Keratinocyte (primary cell): Measurements from ENCODE around the gene MICU2. TPM values are rescaled to one million over a fixed set of nuclear protein-coding genes. Genes with fewer than 3 reads are reported as not detected.

Source experiments
- DNase-seq: peaks from one replicate; pipeline ENCODE4 v3.0.0-alpha.2; 2011; ENCODE audit warnings: low read depth, missing footprints, low spot score
- FAIRE-seq: peaks from 2 replicates; lab custom pipeline; 2011; peaks lifted over from hg19 to GRCh38; lab: Jason Lieb, UNC
- H2AFZ ChIP-seq: 2 replicates; pipeline ENCODE4 v1.6.0; 2012; ENCODE audit warnings: low read length, control low read depth, inconsistent platforms; ENCODE audit not compliant: control insufficient read depth
- H3K27ac ChIP-seq: 2 replicates; pipeline ENCODE4 v1.5.1; 2011; ENCODE audit warnings: low read length; ENCODE audit not compliant: control insufficient read depth, insufficient read depth
- H3K27me3 ChIP-seq: 3 replicates; pipeline ENCODE4 v1.6.0; 2011; ENCODE audit warnings: low read length; ENCODE audit not compliant: control insufficient read depth, insufficient read depth; ENCODE audit errors: extremely low read depth
- H3K36me3 ChIP-seq, 2 experiments: 2 replicates in 1 of 2; 3 replicates in 1 of 2; pipeline ENCODE4 v1.5.1; 2011; ENCODE audit warnings: low read length in 2 of 2, mild to moderate bottlenecking in 1 of 2; ENCODE audit not compliant: control insufficient read depth in 2 of 2, insufficient read depth in 2 of 2; ENCODE audit errors: extremely low read depth in 1 of 2
- H3K4me1 ChIP-seq: 3 replicates; pipeline ENCODE4 v1.5.1; 2011; ENCODE audit warnings: low read length; ENCODE audit not compliant: control insufficient read depth, insufficient read depth; ENCODE audit errors: extremely low read depth
- H3K4me2 ChIP-seq: 3 replicates; pipeline ENCODE4 v1.6.0; 2011; ENCODE audit warnings: low read depth, low read length; ENCODE audit not compliant: control insufficient read depth, insufficient read depth; ENCODE audit errors: extremely low read depth
- H3K4me3 ChIP-seq, 3 experiments: fragments of 200-600 bp in 1 of 3; sonication (generic) in 1 of 3; 2 replicates in 2 of 3; 3 replicates in 1 of 3; pipeline ENCODE4 v1.5.1; 2011 to 2016; ENCODE audit warnings: low read length in 3 of 3, mild to moderate bottlenecking in 3 of 3, control low read depth in 2 of 3, inconsistent platforms in 1 of 3, low read depth in 1 of 3, mixed read lengths in 1 of 3, mixed run types in 1 of 3, moderate library complexity in 1 of 3; ENCODE audit not compliant: control insufficient read depth in 2 of 3, insufficient read depth in 2 of 3; ENCODE audit errors: extremely low read depth in 1 of 3
- H3K79me2 ChIP-seq: 2 replicates; pipeline ENCODE4 v1.6.0; 2012; ENCODE audit warnings: low read length; ENCODE audit not compliant: control insufficient read depth, insufficient read depth
- H3K9ac ChIP-seq: 3 replicates; pipeline ENCODE4 v1.6.0; 2011; ENCODE audit warnings: low read length; ENCODE audit not compliant: control insufficient read depth, insufficient read depth; ENCODE audit errors: extremely low read depth
- H3K9me1 ChIP-seq: 3 replicates; pipeline ENCODE4 v1.6.0; 2011; ENCODE audit warnings: low read length; ENCODE audit not compliant: control insufficient read depth, insufficient read depth; ENCODE audit errors: extremely low read depth
- H3K9me3 ChIP-seq: 2 replicates; pipeline ENCODE4 v1.5.1; 2012; ENCODE audit warnings: low read depth, low read length; ENCODE audit not compliant: control insufficient read depth
- H4K20me1 ChIP-seq: 3 replicates; pipeline ENCODE4 v1.6.0; 2011; ENCODE audit warnings: low read length; ENCODE audit not compliant: control insufficient read depth, insufficient read depth; ENCODE audit errors: extremely low read depth
- CTCF ChIP-seq, 3 experiments: IDR thresholded peaks in 1 of 3; conservative IDR thresholded peaks in 1 of 3; optimal IDR thresholded peaks in 1 of 3; 2 replicates in 2 of 3; 3 replicates in 1 of 3; pipeline versions ENCODE3 to v1.5.1; 2011; ENCODE audit warnings: low read length in 3 of 3, mild to moderate bottlenecking in 3 of 3, moderate library complexity in 2 of 3, control low read depth in 1 of 3, inconsistent platforms in 1 of 3; ENCODE audit not compliant: insufficient read depth in 2 of 3; ENCODE audit errors: extremely low read depth in 1 of 3
- EZH2 ChIP-seq: IDR thresholded peaks from one replicate; pipeline ENCODE4 v1.6.1; 2012; ENCODE audit warnings: inconsistent platforms, mild to moderate bottlenecking, low read length, moderate library complexity
- dilution Hi-C: fragments of 300-500 bp; cut with MboI; formaldehyde crosslinking; loops from one replicate; pipeline ENCODE4 v1.7.0; 2020; ENCODE audit warnings: low sequenced_read_pairs; ENCODE audit not compliant: extremely low pct_ligation_motif_present
- polyA plus RNA-seq, 5 experiments: library from polyadenylated mRNA; depleted of rRNA in 3 of 5; stranded (reverse) in 3 of 5; stranded (forward) in 1 of 5; unstranded in 1 of 5; fragments of >200 nt; gene quantifications; 1 replicate in 1 of 5; 2 replicates in 3 of 5; 3 replicates in 1 of 5; pipeline versions ENCODE4 v1.2.1 to v1.2.3, GENCODE V29; 2011 to 2012; ENCODE audit warnings: missing spikeins in 2 of 5, low read depth in 1 of 5, low replicate concordance in 1 of 5

Gene MICU2
- polyA plus RNA-seq, 1 donor (not counting 4 experiments of a cell fraction or from before 2014, with no cell fraction given) = 42.9 TPM

- H2AFZ ChIP-seq = no peak overlapping the region
Observed at GRCh38 chr13:21606251-21606650, 2.3 kb upstream of the MICU2 start.

GRCh38 chr13:21596722-21597121 lies 7.2 kb downstream of the MICU2 start:
- DNase-seq (no peak), FAIRE-seq (no peak)
- Histone ChIP-seq H3K27me3 (no peaks in the 10 kb centered on the region), H3K4me2 (no peak overlapping the region), H3K79me2 (peaks cover 49% of the 10 kb centered on the region), H4K20me1 (no peaks in the 10 kb centered on the region), H3K4me3 (no peak overlapping the region), H3K4me1 (peaks cover 6% of the 10 kb centered on the region), H3K9me1 (no peaks in the 10 kb centered on the region), H3K27ac (no peak overlapping the region), H3K36me3 (no peaks in the 10 kb centered on the region), H2AFZ (no peak overlapping the region), H3K9me3 (no peaks in the 10 kb centered on the region), H3K9ac (no peak overlapping the region)
- TF ChIP-seq EZH2 = no peak
- TF ChIP-seq CTCF (optimal IDR thresholded peaks at IDR 0.05 in 1 of 3, IDR thresholded peaks at IDR 0.05 in 1 of 3, conservative IDR thresholded peaks at IDR 0.05 in 1 of 3; ENCODE audit: extremely low read depth in 1 of 3, insufficient read depth in 2 of 3, low read length in 3 of 3) = no peak
- dilution Hi-C loops = no loop called here

More at GRCh38 chr13:21606251-21606650, 2.3 kb upstream of the MICU2 start:
- Histone ChIP-seq H4K20me1 (no peaks in the 10 kb centered on the region), H3K9me3 (no peaks in the 10 kb centered on the region), H3K9ac (no peak overlapping the region), H3K79me2 (peaks cover 16% of the 10 kb centered on the region), H3K4me1 (peaks cover 6% of the 10 kb centered on the region), H3K36me3 (no peaks in the 10 kb centered on the region), H3K9me1 (no peaks in the 10 kb centered on the region), H3K4me2 (no peak overlapping the region), H3K4me3 (no peak overlapping the region), H3K27ac (no peak overlapping the region), H3K27me3 (no peaks in the 10 kb centered on the region)
- FAIRE-seq (no peak), DNase-seq (no peak)
- dilution Hi-C loops = no loop called here
- TF ChIP-seq EZH2 = no peak
- no peak for TF ChIP-seq CTCF (optimal IDR thresholded peaks at IDR 0.05 in 1 of 3, IDR thresholded peaks at IDR 0.05 in 1 of 3, conservative IDR thresholded peaks at IDR 0.05 in 1 of 3; ENCODE audit: extremely low read depth in 1 of 3, insufficient read depth in 2 of 3, low read length in 3 of 3)
